T1000 (cell line): ENCODE results near the gene GNB1.
"Not testable (repeated sequence)": the region's sequence is repeated elsewhere in the genome, so short reads cannot be mapped to it uniquely, and the experiment has no call there.

Experiments used
- DNase-seq: peaks from one replicate; lab custom pipeline; 2025; ENCODE audit warnings: mixed read lengths; lab: John Stamatoyannopoulos, UW

GNB1 gene

GRCh38 chr1:1889847-1890505 lies 911 bp downstream of the GNB1 start:
- no peak for DNase-seq

GRCh38 chr1:1889090-1889750 lies 1.7 kb downstream of the GNB1 start:
- no peak for DNase-seq

- DNase-seq, result not testable (repeated sequence)
Measured at GRCh38 chr1:1883890-1884289, 7.0 kb downstream of the GNB1 start.

- no peak for DNase-seq
Measured at GRCh38 chr1:1883092-1883873, 7.6 kb downstream of the GNB1 start.

- DNase-seq, result no peak
Measured at GRCh38 chr1:1881727-1882126, 9.2 kb downstream of the GNB1 start.

GRCh38 chr1:1880617-1881312 lies 10.1 kb downstream of the GNB1 start:
- no peak for DNase-seq

- no peak for DNase-seq
Measured at GRCh38 chr1:1879942-1880341, 10.9 kb downstream of the GNB1 start.

- DNase-seq, result no peak
Measured at GRCh38 chr1:1877865-1878436, 12.9 kb downstream of the GNB1 start.

GRCh38 chr1:1876335-1876930 lies 14.5 kb downstream of the GNB1 start:
- DNase-seq, result no peak

- DNase-seq, result no peak
Measured at GRCh38 chr1:1875932-1876331, 15.0 kb downstream of the GNB1 start.

GRCh38 chr1:1874901-1875300 lies 16.0 kb downstream of the GNB1 start:
- DNase-seq, result no peak

GRCh38 chr1:1873186-1873585 lies 17.7 kb downstream of the GNB1 start:
- DNase-seq, result no peak

GRCh38 chr1:1872329-1872994 lies 18.4 kb downstream of the GNB1 start:
- no peak for DNase-seq

GRCh38 chr1:1869469-1869868 lies 21.4 kb downstream of the GNB1 start:
- DNase-seq, result no peak

GRCh38 chr1:1867164-1867563 lies 23.7 kb downstream of the GNB1 start:
- DNase-seq, result no peak

- DNase-seq, result no peak
Measured at GRCh38 chr1:1862905-1863547, 27.9 kb downstream of the GNB1 start.

GRCh38 chr1:1861761-1862310 lies 29.1 kb downstream of the GNB1 start:
- DNase-seq, result not testable (repeated sequence)

- DNase-seq, result no peak
Measured at GRCh38 chr1:1861339-1861730, 29.6 kb downstream of the GNB1 start.

- DNase-seq, result not testable (repeated sequence)
Measured at GRCh38 chr1:1859970-1860697, 30.8 kb downstream of the GNB1 start.
